KOPT-K1 (cell line): ENCODE data around the gene KPNA2.
"Not testable (repeated sequence)": the region's sequence is repeated elsewhere in the genome, so short reads cannot be mapped to it uniquely, and the experiment has no call there.

Source experiments
- H3K27ac ChIP-seq: fragments of 200-600 bp; sonication (generic); 2 replicates; pipeline ENCODE4 v1.5.1; 2016; ENCODE audit warnings: antibody characterized with exemption, mild to moderate bottlenecking, low read depth, low read length; ENCODE audit not compliant: poor library complexity, severe bottlenecking
- H3K36me3 ChIP-seq: fragments of 200-600 bp; sonication (generic); 2 replicates; pipeline ENCODE4 v1.5.1; 2017; ENCODE audit warnings: antibody characterized with exemption, mild to moderate bottlenecking, low read length, moderate library complexity; ENCODE audit not compliant: insufficient read depth
- H3K9me3 ChIP-seq: fragments of 200-600 bp; sonication (generic); 2 replicates; pipeline ENCODE4 v1.5.1; 2017; ENCODE audit warnings: antibody characterized with exemption, low read length, mild to moderate bottlenecking; ENCODE audit not compliant: insufficient read depth, poor library complexity, severe bottlenecking

The KPNA2 gene

GRCh38 chr17:68065366-68065765 lies 29.8 kb downstream of the KPNA2 start:
- not testable (repeated sequence) for H3K9me3 ChIP-seq, H3K27ac ChIP-seq, H3K36me3 ChIP-seq

- not testable (repeated sequence) for H3K9me3 ChIP-seq, H3K27ac ChIP-seq, H3K36me3 ChIP-seq
Observed at GRCh38 chr17:68068512-68068911, 33.0 kb downstream of the KPNA2 start.

GRCh38 chr17:68070582-68071444 lies 35.3 kb downstream of the KPNA2 start:
- H3K36me3 ChIP-seq, H3K9me3 ChIP-seq, H3K27ac ChIP-seq: not testable (repeated sequence)

GRCh38 chr17:68074279-68074678 lies 38.7 kb downstream of the KPNA2 start:
- no peak overlapping the region for H3K27ac ChIP-seq
- no peaks in the 10 kb centered on the region for H3K36me3 ChIP-seq
- no peaks in the 10 kb centered on the region for H3K9me3 ChIP-seq

GRCh38 chr17:68075953-68076607 lies 40.5 kb downstream of the KPNA2 start:
- H3K27ac ChIP-seq, H3K9me3 ChIP-seq, H3K36me3 ChIP-seq: not testable (repeated sequence)

- H3K36me3 ChIP-seq, H3K27ac ChIP-seq, H3K9me3 ChIP-seq: not testable (repeated sequence)
Observed at GRCh38 chr17:68077498-68077897, 42.0 kb downstream of the KPNA2 start.

- Histone ChIP-seq H3K27ac (no peak overlapping the region), H3K9me3 (no peaks in the 10 kb centered on the region), H3K36me3 (no peaks in the 10 kb centered on the region)
Observed at GRCh38 chr17:68080411-68081150, 45.0 kb downstream of the KPNA2 start.

GRCh38 chr17:68081305-68082265 lies 46.0 kb downstream of the KPNA2 start:
- H3K27ac ChIP-seq, H3K36me3 ChIP-seq, H3K9me3 ChIP-seq: not testable (repeated sequence)

GRCh38 chr17:68085771-68086381 lies 50.3 kb downstream of the KPNA2 start:
- no peaks in the 10 kb centered on the region for H3K36me3 ChIP-seq
- no peaks in the 10 kb centered on the region for H3K9me3 ChIP-seq
- peak overlapping the region; percentile 83 for H3K27ac ChIP-seq

GRCh38 chr17:68086666-68087065 lies 51.1 kb downstream of the KPNA2 start:
- peak overlapping the region; percentile 83 for H3K27ac ChIP-seq
- H3K9me3 ChIP-seq, H3K36me3 ChIP-seq: not testable (repeated sequence)

GRCh38 chr17:68087131-68087623 lies 51.6 kb downstream of the KPNA2 start:
- peak overlapping the region; percentile 83 for H3K27ac ChIP-seq
- not testable (repeated sequence) for H3K9me3 ChIP-seq

GRCh38 chr17:68087851-68088250 lies 52.3 kb downstream of the KPNA2 start:
- Histone ChIP-seq H3K27ac (peak overlapping the region; percentile 83), H3K36me3 (no peaks in the 10 kb centered on the region), H3K9me3 (no peaks in the 10 kb centered on the region)

More at GRCh38 chr17:68087131-68087623, 51.6 kb downstream of the KPNA2 start:
- H3K36me3 ChIP-seq, result not testable (repeated sequence)

GRCh38 chr17:68089881-68090280 lies 54.3 kb downstream of the KPNA2 start:
- H3K9me3 ChIP-seq, result no peaks in the 10 kb centered on the region
- H3K36me3 ChIP-seq, result no peaks in the 10 kb centered on the region
- no peak overlapping the region for H3K27ac ChIP-seq

- H3K9me3 ChIP-seq, result no peaks in the 10 kb centered on the region
- H3K36me3 ChIP-seq, result no peaks in the 10 kb centered on the region
- no peak overlapping the region for H3K27ac ChIP-seq
Observed at GRCh38 chr17:68094481-68095078, 59.0 kb downstream of the KPNA2 start.
